ENCODE measurements around the gene HMGXB3. TPM values are rescaled to one million over a fixed set of nuclear protein-coding genes. Genes with fewer than 3 reads are reported as not detected.
"Not testable (repeated sequence)": the region's sequence is repeated elsewhere in the genome, so short reads cannot be mapped to it uniquely, and the experiment has no call there.

Gene HMGXB3
- total RNA-seq, 1 experiment from 2014 or later: 43.8 TPM

- Mint-ChIP-seq H3K4me3 (ENCODE audit: unreplicated experiment) (no peak overlapping the region), H3K4me1 (ENCODE audit: low read depth, unreplicated experiment) (no peaks in the 10 kb centered on the region), H3K27ac (ENCODE audit: unreplicated experiment) (no peak overlapping the region), H3K9me3 (ENCODE audit: unreplicated experiment) (no peaks in the 10 kb centered on the region), H3K27me3 (ENCODE audit: insufficient read depth, unreplicated experiment) (no peaks in the 10 kb centered on the region), H3K36me3 (ENCODE audit: insufficient read depth, unreplicated experiment) (peaks cover 92% of the 10 kb centered on the region)
- BruUV-seq (replicated peaks): no TSS peak
- Histone ChIP-seq H3K9me3 (no peaks in the 10 kb centered on the region), H3K27me3 (replicated peaks; ENCODE audit: control insufficient read depth, insufficient read depth, low read length) (no peaks in the 10 kb centered on the region), H3K36me3 (ENCODE audit: control insufficient read depth, insufficient read depth, low read length) (peaks cover 8% of the 10 kb centered on the region), H3K4me1 (peaks cover 19% of the 10 kb centered on the region), H3K4me3 (ENCODE audit: low read depth, low read length) (no peak overlapping the region)
- POLR2A ChIA-PET: interaction anchor here (0.5 to 0.6 kb wide), 2 partner anchors 17 to 353 kb away, joined by 4 read pairs; no protein-coding TSS in a partner anchor
- no peak for DNase-seq
- intact Hi-C loops (cut with micrococcal nuclease; ENCODE audit: unreplicated experiment): no loop called here
- CTCF ChIA-PET: no interaction called here
- no peak for TF ChIP-seq CTCF (IDR thresholded peaks at IDR 0.05; ENCODE audit: insufficient read depth in 1 of 2, low read depth in 1 of 2, low read length in 1 of 2, severe bottlenecking in 1 of 2, unreplicated experiment in 1 of 2)
Observed at GRCh38 chr5:150023136-150023535, 22.6 kb downstream of the HMGXB3 start.

- peaks cover 10% of the 10 kb centered on the region for H3K36me3 ChIP-seq (ENCODE audit: control insufficient read depth, insufficient read depth, low read length)
- peaks cover 19% of the 10 kb centered on the region for H3K4me1 ChIP-seq
- H3K9me3 ChIP-seq: no peaks in the 10 kb centered on the region
- no peak for TF ChIP-seq CTCF (IDR thresholded peaks at IDR 0.05; ENCODE audit: insufficient read depth in 1 of 2, low read depth in 1 of 2, low read length in 1 of 2, severe bottlenecking in 1 of 2, unreplicated experiment in 1 of 2)
- intact Hi-C loops (cut with micrococcal nuclease; ENCODE audit: unreplicated experiment): no loop called here
- Mint-ChIP-seq H3K27ac (ENCODE audit: unreplicated experiment) (no peak overlapping the region), H3K4me3 (ENCODE audit: unreplicated experiment) (no peak overlapping the region), H3K9me3 (ENCODE audit: unreplicated experiment) (no peaks in the 10 kb centered on the region), H3K4me1 (ENCODE audit: low read depth, unreplicated experiment) (no peaks in the 10 kb centered on the region), H3K27me3 (ENCODE audit: insufficient read depth, unreplicated experiment) (no peaks in the 10 kb centered on the region), H3K36me3 (ENCODE audit: insufficient read depth, unreplicated experiment) (peaks cover 91% of the 10 kb centered on the region)
- BruUV-seq (replicated peaks): no TSS peak
- H3K4me3 ChIP-seq (ENCODE audit: low read depth, low read length): no peak overlapping the region
- ChIA-PET CTCF (no interaction called here), POLR2A (no interaction called here)
- H3K27me3 ChIP-seq (replicated peaks; ENCODE audit: control insufficient read depth, insufficient read depth, low read length): no peaks in the 10 kb centered on the region
- DNase-seq: no peak
Observed at GRCh38 chr5:150024346-150024984, 23.9 kb downstream of the HMGXB3 start.

- peaks cover 10% of the 10 kb centered on the region for H3K36me3 ChIP-seq (ENCODE audit: control insufficient read depth, insufficient read depth, low read length)
- Mint-ChIP-seq H3K4me1 (ENCODE audit: low read depth, unreplicated experiment) (no peaks in the 10 kb centered on the region), H3K36me3 (ENCODE audit: insufficient read depth, unreplicated experiment) (peaks cover 75% of the 10 kb centered on the region), H3K27ac (ENCODE audit: unreplicated experiment) (peak overlapping the region; percentile 21), H3K9me3 (ENCODE audit: unreplicated experiment) (no peaks in the 10 kb centered on the region), H3K4me3 (ENCODE audit: unreplicated experiment) (no peak overlapping the region), H3K27me3 (ENCODE audit: insufficient read depth, unreplicated experiment) (no peaks in the 10 kb centered on the region)
- no peak for TF ChIP-seq CTCF (IDR thresholded peaks at IDR 0.05; ENCODE audit: insufficient read depth in 1 of 2, low read depth in 1 of 2, low read length in 1 of 2, severe bottlenecking in 1 of 2, unreplicated experiment in 1 of 2)
- H3K4me3 ChIP-seq (ENCODE audit: low read depth, low read length): no peak overlapping the region
- DNase-seq: no peak
- H3K27me3 ChIP-seq (replicated peaks; ENCODE audit: control insufficient read depth, insufficient read depth, low read length): no peaks in the 10 kb centered on the region
- BruUV-seq (replicated peaks): no TSS peak
- H3K9me3 ChIP-seq: no peaks in the 10 kb centered on the region
- POLR2A ChIA-PET: interaction anchor here (1.1 kb wide), 1 partner anchor 26 kb away, joined by 7 read pairs; the partner anchor contains the start of genes HMGXB3 and TIGD6
- CTCF ChIA-PET: interaction anchor here (0.9 to 1.3 kb wide), 3 partner anchors 27 to 192 kb away, joined by 3 to 8 read pairs (median 5); partner anchors contain the start of genes HMGXB3 and TIGD6
- intact Hi-C loops (cut with micrococcal nuclease; ENCODE audit: unreplicated experiment): loop anchor here (1.0 kb wide), 1 partner anchor 30 kb away; no protein-coding TSS in a partner anchor
- H3K4me1 ChIP-seq: peaks cover 19% of the 10 kb centered on the region
Observed at GRCh38 chr5:150026682-150027172, 26.2 kb downstream of the HMGXB3 start.

GRCh38 chr5:150028047-150028446, 27.5 kb downstream of the HMGXB3 start:
- DNase-seq; H3K9me3 Mint-ChIP-seq (ENCODE audit: unreplicated experiment); H3K9me3 ChIP-seq; POLR2A ChIA-PET; CTCF ChIA-PET; BruUV-seq (replicated peaks); intact Hi-C loops (cut with micrococcal nuclease; ENCODE audit: unreplicated experiment); H3K4me3 Mint-ChIP-seq (ENCODE audit: unreplicated experiment); H3K36me3 ChIP-seq (ENCODE audit: control insufficient read depth, insufficient read depth, low read length); H3K4me3 ChIP-seq (ENCODE audit: low read depth, low read length); H3K27ac Mint-ChIP-seq (ENCODE audit: unreplicated experiment); H3K27me3 Mint-ChIP-seq (ENCODE audit: insufficient read depth, unreplicated experiment); H3K4me1 Mint-ChIP-seq (ENCODE audit: low read depth, unreplicated experiment); H3K27me3 ChIP-seq (replicated peaks; ENCODE audit: control insufficient read depth, insufficient read depth, low read length): not testable (repeated sequence)
- peaks cover 72% of the 10 kb centered on the region for H3K36me3 Mint-ChIP-seq (ENCODE audit: insufficient read depth, unreplicated experiment)
- H3K4me1 ChIP-seq: peaks cover 19% of the 10 kb centered on the region
